RWPE1 (cell line): Measurements from ENCODE around the gene MAP1S.
A peak's percentile ranks its signal among the peaks of the same experiment; 100 is the strongest.

ENCODE experiments used
- CTCF ChIA-PET: fragments of 350-600 bp; sonication (Branson Sonifier 250); formaldehyde crosslinking; extraction: SDS; loops from one replicate; lab custom pipeline; 2021; lab: Yijun Ruan, JAX
- POLR2A ChIA-PET: fragments of 400-600 bp; formaldehyde crosslinking; extraction: SDS; loops from one replicate; lab custom pipeline; 2020; ENCODE audit warnings: antibody characterized with exemption; ENCODE audit not compliant: low non-redundant PET; lab: Yijun Ruan, JAX
- DNase-seq: peaks from one replicate; pipeline ENCODE4 v3.0.0; 2012; ENCODE audit warnings: low spot score
- H3K27ac ChIP-seq: fragments of 450-650 bp; 2 replicates; pipeline ENCODE4 v1.5.1; 2017
- TF ChIP-seq, protein P1 (sequence below): fragments of 450-650 bp; conservative IDR thresholded peaks from 2 replicates; pipeline ENCODE4 v1.5.1; 2017; ENCODE audit warnings: low read depth, mild to moderate bottlenecking

The MAP1S gene

DNA sequence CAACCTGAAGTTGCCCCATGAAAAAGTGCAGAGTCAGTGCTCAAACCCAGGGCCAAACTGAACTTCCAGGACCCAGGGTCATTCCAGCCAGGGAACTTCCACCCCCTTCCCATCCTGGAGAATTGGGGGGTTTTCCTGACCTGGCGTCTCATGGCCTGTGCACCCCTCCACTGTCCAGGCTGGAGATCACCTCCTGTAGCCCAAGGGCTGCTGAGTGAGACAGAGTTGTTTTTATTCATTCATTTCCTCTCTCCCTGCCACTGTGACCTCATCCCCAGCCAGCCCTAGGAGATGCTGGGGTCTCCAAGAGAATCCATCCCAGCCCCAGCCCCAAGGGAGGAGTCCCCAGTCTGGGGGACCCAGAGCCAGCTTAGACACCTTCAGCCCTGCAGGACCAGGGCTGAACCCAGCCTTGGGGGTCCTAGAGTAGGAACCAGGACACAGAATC lies 36.2 kb downstream of the MAP1S start:
- ChIA-PET POLR2A (no interaction called here), CTCF (interaction anchor here (1.0 to 2.7 kb wide), 2 partner anchors 11 to 29 kb away, joined by 3 to 10 read pairs; no protein-coding TSS in a partner anchor)
- H3K27ac ChIP-seq: peak overlapping the region; percentile 76
- DNase-seq: no peak
- TF ChIP-seq, protein P1, sequence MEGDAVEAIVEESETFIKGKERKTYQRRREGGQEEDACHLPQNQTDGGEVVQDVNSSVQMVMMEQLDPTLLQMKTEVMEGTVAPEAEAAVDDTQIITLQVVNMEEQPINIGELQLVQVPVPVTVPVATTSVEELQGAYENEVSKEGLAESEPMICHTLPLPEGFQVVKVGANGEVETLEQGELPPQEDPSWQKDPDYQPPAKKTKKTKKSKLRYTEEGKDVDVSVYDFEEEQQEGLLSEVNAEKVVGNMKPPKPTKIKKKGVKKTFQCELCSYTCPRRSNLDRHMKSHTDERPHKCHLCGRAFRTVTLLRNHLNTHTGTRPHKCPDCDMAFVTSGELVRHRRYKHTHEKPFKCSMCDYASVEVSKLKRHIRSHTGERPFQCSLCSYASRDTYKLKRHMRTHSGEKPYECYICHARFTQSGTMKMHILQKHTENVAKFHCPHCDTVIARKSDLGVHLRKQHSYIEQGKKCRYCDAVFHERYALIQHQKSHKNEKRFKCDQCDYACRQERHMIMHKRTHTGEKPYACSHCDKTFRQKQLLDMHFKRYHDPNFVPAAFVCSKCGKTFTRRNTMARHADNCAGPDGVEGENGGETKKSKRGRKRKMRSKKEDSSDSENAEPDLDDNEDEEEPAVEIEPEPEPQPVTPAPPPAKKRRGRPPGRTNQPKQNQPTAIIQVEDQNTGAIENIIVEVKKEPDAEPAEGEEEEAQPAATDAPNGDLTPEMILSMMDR: no peak

DNA sequence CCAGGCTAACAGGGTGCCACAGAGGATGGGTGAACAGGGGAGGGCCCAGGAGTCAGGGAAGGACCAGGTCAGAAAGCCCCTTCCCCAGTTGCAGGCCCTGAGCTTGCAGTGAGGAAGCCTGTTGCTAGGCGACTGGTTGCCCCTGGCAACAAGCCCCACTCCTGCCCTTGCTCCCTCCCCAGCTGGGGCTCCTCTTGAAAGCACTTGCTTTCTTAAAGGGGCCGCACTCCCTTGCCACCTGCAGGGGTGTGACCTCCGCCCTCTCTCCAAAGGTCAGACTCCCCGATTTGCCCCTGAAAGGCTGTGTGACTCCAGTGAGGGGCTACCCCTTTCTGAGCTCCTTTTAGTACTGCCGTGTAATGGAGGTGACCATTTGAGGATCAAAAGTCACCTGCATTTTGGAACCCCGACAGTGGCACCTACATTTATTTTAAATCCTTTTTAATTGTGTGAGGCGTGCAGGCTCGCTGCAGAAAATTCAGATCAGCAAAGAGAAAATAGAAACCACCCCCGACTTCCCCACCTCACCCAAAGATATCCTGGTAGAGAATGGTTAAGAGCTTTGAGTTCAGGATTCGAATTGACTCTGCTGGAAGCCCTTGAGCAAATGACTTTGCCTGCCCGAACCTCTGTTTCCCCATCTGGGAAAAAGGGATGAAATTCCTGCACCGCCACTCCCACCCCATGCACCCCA lies 36.8 kb downstream of the MAP1S start:
- POLR2A ChIA-PET: no interaction called here
- TF ChIP-seq, protein P1: no peak
- CTCF ChIA-PET: interaction anchor here (2.7 kb wide), 1 partner anchor 10 kb away, joined by 10 read pairs; no protein-coding TSS in a partner anchor
- H3K27ac ChIP-seq: peak overlapping the region; percentile 76
- DNase-seq: no peak

DNA sequence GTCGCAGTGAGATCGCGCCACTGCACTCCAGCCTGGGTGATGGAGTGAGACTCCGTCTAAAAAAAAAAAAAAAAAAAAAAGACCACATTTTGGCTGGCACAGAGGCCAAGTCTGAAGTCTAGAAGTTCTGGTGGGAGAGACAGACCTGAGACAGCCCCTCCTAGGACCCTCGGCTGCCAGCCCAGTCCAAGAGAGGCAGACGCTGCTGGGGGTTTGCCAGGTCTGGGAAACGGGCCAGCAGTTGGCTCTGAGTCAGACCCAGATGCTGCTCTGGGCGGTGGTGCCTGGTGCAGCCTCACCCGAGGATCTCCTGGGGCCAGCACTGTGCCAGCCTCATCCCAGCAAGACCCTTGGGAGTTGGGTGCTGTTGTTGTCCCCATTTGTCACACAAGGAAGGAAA lies 37.8 kb downstream of the MAP1S start:
- POLR2A ChIA-PET: no interaction called here

DNA sequence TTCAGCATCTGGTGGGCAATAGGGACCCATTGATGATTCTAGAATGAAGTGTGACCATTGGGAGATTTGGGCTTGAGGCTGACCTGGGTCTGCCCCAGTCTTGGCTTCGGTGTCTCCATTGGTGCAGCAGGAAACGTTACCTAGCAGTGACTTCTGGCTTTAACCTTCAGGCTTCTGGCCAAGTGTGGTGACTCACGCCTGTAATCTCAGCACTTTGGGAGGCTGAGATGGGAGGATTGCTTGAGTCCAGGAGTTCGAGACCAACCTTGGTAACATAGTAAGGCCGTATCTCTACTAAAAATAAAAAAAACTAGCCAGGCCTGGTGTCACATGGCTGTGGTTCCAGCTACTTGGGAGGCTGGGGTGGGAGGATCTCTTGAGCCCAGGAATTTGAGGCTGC lies 39.2 kb downstream of the MAP1S start:
- DNase-seq: no peak
- ChIA-PET CTCF (interaction anchor here (0.6 kb wide), 1 partner anchor 989 kb away, joined by 3 read pairs; no protein-coding TSS in a partner anchor), POLR2A (no interaction called here)
- peak overlapping the region; percentile 76 for H3K27ac ChIP-seq
- TF ChIP-seq, protein P1: no peak

More for the DNA sequence above, 37.8 kb downstream of the MAP1S start:
- CTCF ChIA-PET: interaction anchor here (1.0 kb wide), 1 partner anchor 31 kb away, joined by 3 read pairs; no protein-coding TSS in a partner anchor
- TF ChIP-seq, protein P1: no peak
- peak overlapping the region; percentile 76 for H3K27ac ChIP-seq
- peak; percentile 73 for DNase-seq

DNA sequence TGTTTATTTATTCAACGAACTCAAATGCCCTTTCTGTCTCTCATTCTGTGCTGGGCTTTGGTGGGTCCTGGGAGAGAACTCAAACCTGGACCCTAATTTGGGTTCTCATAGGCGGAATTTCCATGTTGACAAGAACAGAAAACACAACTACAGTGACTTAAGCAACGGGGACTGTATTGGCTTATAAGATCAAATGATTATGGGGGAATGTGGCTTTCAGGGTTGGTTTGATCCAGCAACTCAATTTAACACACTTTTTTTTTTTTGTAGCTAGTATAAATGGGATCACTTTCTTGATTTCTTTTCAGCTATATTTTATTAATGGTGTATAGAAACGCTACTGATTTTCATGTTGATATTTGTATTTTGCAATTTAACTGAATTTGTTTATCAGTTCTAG lies 41.9 kb downstream of the MAP1S start:
- DNase-seq: no peak
- TF ChIP-seq, protein P1: no peak
- ChIA-PET POLR2A (interaction anchor here (0.5 kb wide), 1 partner anchor 1752 kb away, joined by 5 read pairs; no protein-coding TSS in a partner anchor), CTCF (interaction anchor here (0.5 to 0.7 kb wide), 2 partner anchors 54 to 258 kb away, joined by 4 read pairs; no protein-coding TSS in a partner anchor)
- H3K27ac ChIP-seq: no peak overlapping the region

DNA sequence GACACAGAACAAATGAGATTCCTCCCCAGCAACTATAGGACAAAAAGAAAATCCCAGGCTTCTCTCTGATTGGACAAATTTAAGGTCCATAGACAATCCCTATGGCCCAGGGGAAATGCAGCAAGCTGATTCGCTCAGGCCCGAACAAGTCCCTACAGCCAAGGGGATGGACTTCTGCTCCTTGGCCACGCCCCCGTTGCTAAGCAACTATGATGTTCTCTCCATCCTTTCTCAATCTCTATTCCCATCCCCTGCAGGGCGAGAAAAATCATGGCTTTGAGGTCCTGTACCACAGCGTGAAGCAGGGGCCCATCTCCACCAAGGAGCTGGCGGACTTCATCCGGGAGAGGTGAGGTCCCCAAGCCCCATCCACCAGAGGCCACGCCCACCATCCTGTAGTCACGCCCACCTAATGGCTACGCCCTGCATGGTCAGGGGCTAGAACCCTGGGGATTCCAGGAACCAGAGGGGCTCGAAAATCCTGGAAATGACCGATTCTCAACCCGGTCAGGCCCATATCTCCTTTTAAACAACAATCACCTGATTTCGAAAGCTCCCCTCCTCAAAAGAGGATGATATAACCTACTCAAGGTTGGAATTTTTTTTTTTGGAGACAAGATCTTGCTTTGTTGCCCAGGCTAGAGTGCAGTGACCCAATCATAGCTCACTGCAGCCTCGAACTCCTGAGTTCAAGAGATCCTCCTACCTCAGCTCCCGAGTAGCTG lies 43.4 kb downstream of the MAP1S start:
- ChIA-PET CTCF (interaction anchor here (0.6 to 1.0 kb wide), 4 partner anchors 10 to 37 kb away, joined by 3 to 6 read pairs (median 4); no protein-coding TSS in a partner anchor), POLR2A (no interaction called here)
- TF ChIP-seq, protein P1: no peak
- H3K27ac ChIP-seq: 0 out of 2 replicates have a peak overlapping the region, but pooled peaks have one; percentile 1
- DNase-seq: peak; percentile 68
